DMS 273 (cell line): ENCODE measurements around the gene ZNF415.
"Not testable (repeated sequence)": the region's sequence is repeated elsewhere in the genome, so short reads cannot be mapped to it uniquely, and the experiment has no call there.

Experiments
- DNase-seq: peaks from one replicate; lab custom pipeline; 2025; ENCODE audit not compliant: unreplicated experiment; lab: John Stamatoyannopoulos, UW

The ZNF415 gene

GRCh38 chr19:53103234-53104203, 29.2 kb downstream of the ZNF415 start, which contains the start of gene ZNF160:
Gene ZNF160, minus strand, starts transcription at chr19:53103422. Its CDS starts 17,146 bp downstream, at chr19:53086276.
- DNase-seq: peak; percentile 99

GRCh38 chr19:53102756-53103233, 29.9 kb downstream of the ZNF415 start:
- DNase-seq: peak; percentile 74

- peak; percentile 66 for DNase-seq
These were observed 30.4 kb downstream of the ZNF415 start for GRCh38 chr19:53102206-53102755.

- peak; percentile 14 for DNase-seq
These were observed 31.2 kb downstream of the ZNF415 start for GRCh38 chr19:53101518-53101917.

- not testable (repeated sequence) for DNase-seq
These were observed 34.1 kb downstream of the ZNF415 start for GRCh38 chr19:53098570-53098969.

- DNase-seq: not testable (repeated sequence)
These were observed 35.6 kb downstream of the ZNF415 start for GRCh38 chr19:53096982-53097690.

- not testable (repeated sequence) for DNase-seq
These were observed 36.1 kb downstream of the ZNF415 start for GRCh38 chr19:53096579-53096978.

GRCh38 chr19:53094754-53095575, 37.7 kb downstream of the ZNF415 start:
- no peak for DNase-seq

- DNase-seq: no peak
These were observed 40.0 kb downstream of the ZNF415 start for GRCh38 chr19:53092723-53093122.

- no peak for DNase-seq
These were observed 41.1 kb downstream of the ZNF415 start for GRCh38 chr19:53091413-53092254.

GRCh38 chr19:53088091-53088490, 44.6 kb downstream of the ZNF415 start:
- DNase-seq: no peak

- no peak for DNase-seq
These were observed 45.8 kb downstream of the ZNF415 start for GRCh38 chr19:53086949-53087348.

GRCh38 chr19:53085496-53085895, 47.2 kb downstream of the ZNF415 start:
- no peak for DNase-seq

- DNase-seq: no peak
These were observed 49.8 kb downstream of the ZNF415 start for GRCh38 chr19:53082929-53083328.

GRCh38 chr19:53079313-53079924, 53.3 kb downstream of the ZNF415 start:
- DNase-seq: no peak

- DNase-seq: no peak
These were observed 54.0 kb downstream of the ZNF415 start for GRCh38 chr19:53078668-53079067.

GRCh38 chr19:53076984-53077383, 55.7 kb downstream of the ZNF415 start:
- DNase-seq: peak; percentile 14

GRCh38 chr19:53068834-53069233, 63.9 kb downstream of the ZNF415 start:
- DNase-seq: no peak

- no peak for DNase-seq
These were observed 64.5 kb downstream of the ZNF415 start for GRCh38 chr19:53068199-53068598.
